ENCODE results near the gene GFY. TPM values are rescaled to one million over a fixed set of nuclear protein-coding genes. Genes with fewer than 3 reads are reported as not detected.

GFY gene
- total and polyA plus RNA-seq, 2 experiments from 2014 or later, result 1.2 TPM; not detected in 1

DNA sequence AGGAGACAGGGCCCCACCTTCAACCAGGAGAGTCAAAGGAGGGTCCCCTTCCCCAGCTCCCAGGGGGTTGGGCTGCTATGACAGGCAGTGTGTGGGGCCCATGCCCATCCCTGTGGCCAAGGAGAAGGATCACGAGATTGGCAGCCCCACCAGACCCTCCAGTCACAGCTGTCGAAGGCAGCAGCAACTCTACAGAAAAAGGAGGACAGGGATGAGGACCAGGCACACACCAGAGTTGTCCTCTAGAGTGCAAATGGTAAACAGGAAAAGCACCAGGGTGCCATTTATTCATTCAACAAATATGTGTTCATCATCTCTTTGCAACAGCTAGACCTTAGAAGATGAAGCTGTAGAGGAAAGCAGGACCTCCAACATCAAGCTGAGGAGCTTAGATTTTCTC, 6.0 kb upstream of the GFY start (continued):
- TF ChIP-seq, protein P1, sequence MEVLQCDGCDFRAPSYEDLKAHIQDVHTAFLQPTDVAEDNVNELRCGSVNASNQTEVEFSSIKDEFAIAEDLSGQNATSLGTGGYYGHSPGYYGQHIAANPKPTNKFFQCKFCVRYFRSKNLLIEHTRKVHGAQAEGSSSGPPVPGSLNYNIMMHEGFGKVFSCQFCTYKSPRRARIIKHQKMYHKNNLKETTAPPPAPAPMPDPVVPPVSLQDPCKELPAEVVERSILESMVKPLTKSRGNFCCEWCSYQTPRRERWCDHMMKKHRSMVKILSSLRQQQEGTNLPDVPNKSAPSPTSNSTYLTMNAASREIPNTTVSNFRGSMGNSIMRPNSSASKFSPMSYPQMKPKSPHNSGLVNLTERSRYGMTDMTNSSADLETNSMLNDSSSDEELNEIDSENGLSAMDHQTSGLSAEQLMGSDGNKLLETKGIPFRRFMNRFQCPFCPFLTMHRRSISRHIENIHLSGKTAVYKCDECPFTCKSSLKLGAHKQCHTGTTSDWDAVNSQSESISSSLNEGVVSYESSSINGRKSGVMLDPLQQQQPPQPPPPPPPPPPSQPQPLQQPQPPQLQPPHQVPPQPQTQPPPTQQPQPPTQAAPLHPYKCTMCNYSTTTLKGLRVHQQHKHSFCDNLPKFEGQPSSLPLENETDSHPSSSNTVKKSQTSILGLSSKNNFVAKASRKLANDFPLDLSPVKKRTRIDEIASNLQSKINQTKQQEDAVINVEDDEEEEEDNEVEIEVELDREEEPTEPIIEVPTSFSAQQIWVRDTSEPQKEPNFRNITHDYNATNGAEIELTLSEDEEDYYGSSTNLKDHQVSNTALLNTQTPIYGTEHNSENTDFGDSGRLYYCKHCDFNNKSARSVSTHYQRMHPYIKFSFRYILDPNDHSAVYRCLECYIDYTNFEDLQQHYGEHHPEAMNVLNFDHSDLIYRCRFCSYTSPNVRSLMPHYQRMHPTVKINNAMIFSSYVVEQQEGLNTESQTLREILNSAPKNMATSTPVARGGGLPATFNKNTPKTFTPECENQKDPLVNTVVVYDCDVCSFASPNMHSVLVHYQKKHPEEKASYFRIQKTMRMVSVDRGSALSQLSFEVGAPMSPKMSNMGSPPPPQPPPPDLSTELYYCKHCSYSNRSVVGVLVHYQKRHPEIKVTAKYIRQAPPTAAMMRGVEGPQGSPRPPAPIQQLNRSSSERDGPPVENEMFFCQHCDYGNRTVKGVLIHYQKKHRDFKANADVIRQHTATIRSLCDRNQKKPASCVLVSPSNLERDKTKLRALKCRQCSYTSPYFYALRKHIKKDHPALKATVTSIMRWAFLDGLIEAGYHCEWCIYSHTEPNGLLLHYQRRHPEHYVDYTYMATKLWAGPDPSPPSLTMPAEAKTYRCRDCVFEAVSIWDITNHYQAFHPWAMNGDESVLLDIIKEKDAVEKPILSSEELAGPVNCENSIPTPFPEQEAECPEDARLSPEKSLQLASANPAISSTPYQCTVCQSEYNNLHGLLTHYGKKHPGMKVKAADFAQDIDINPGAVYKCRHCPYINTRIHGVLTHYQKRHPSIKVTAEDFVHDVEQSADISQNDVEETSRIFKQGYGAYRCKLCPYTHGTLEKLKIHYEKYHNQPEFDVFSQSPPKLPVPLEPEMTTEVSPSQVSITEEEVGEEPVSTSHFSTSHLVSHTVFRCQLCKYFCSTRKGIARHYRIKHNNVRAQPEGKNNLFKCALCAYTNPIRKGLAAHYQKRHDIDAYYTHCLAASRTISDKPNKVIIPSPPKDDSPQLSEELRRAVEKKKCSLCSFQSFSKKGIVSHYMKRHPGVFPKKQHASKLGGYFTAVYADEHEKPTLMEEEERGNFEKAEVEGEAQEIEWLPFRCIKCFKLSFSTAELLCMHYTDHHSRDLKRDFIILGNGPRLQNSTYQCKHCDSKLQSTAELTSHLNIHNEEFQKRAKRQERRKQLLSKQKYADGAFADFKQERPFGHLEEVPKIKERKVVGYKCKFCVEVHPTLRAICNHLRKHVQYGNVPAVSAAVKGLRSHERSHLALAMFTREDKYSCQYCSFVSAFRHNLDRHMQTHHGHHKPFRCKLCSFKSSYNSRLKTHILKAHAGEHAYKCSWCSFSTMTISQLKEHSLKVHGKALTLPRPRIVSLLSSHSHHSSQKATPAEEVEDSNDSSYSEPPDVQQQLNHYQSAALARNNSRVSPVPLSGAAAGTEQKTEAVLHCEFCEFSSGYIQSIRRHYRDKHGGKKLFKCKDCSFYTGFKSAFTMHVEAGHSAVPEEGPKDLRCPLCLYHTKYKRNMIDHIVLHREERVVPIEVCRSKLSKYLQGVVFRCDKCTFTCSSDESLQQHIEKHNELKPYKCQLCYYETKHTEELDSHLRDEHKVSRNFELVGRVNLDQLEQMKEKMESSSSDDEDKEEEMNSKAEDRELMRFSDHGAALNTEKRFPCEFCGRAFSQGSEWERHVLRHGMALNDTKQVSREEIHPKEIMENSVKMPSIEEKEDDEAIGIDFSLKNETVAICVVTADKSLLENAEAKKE (CRISPR knock-in tag; IDR thresholded peaks at IDR 0.05), result no peak

DNA sequence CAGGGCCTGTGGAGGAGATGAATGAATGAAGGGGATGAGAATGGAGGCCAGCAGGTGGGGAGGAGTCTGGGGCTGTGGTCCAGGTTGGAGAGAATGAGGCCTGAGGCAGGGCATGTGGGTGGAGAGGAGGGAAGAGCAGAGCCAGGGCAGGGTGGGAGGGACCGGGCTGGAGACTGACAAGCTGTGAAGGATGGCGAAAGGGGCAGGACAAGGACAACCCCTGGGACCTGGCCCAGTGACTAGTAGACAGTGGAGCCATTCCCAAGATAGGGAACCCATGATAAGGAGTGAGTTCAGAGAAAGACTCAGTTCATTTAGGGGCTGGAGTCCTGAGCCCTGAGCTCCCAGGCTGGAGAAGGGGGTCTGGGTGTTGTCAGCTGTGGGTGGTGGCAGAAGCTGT, 5.0 kb upstream of the GFY start:
- peaks cover 50% of the 10 kb centered on the region for H3K27me3 Mint-ChIP-seq (ENCODE audit: insufficient read depth, low read depth, poor library complexity)
- H3K4me2 ChIP-seq, result peak overlapping the region; percentile 33; the same call in 1 of the 2 replicates
- H4K20me1 ChIP-seq (replicated peaks; ENCODE audit: insufficient read depth), result peaks cover 4% of the 10 kb centered on the region; the same call in 1 of the 2 replicates
- H3K27ac Mint-ChIP-seq, result no peak overlapping the region
- H3K27ac ChIP-seq (ENCODE audit: low read depth), result no peak overlapping the region
- H3K27me3 ChIP-seq (ENCODE audit: insufficient read depth), result peaks cover 40% of the 10 kb centered on the region
- H3K36me3 Mint-ChIP-seq (ENCODE audit: low read depth), result no peaks in the 10 kb centered on the region; the same call in 2 of the 3 replicates
- TF ChIP-seq POLR2AphosphoS5 (IDR thresholded peaks at IDR 0.05; ENCODE audit: low read depth) (no peak), STAT1 (IDR thresholded peaks at IDR 0.05; ENCODE audit: unreplicated experiment) (no peak), ZNF114 (CRISPR knock-in tag; IDR thresholded peaks at IDR 0.05) (no peak), EZH2phosphoT487 (IDR thresholded peaks at IDR 0.05; ENCODE audit: unreplicated experiment) (no peak), EZH2 (IDR thresholded peaks at IDR 0.05; ENCODE audit: low read depth, unreplicated experiment) (no peak)
- H3K79me2 ChIP-seq (replicated peaks; ENCODE audit: insufficient read depth), result no peaks in the 10 kb centered on the region
- no peaks in the 10 kb centered on the region for H3K9me2 ChIP-seq (ENCODE audit: insufficient read depth)
- H3K4me1 ChIP-seq (ENCODE audit: insufficient read depth), result peaks cover 30% of the 10 kb centered on the region
- ATAC-seq, result no peak
- H3K4me3 ChIP-seq, result no peak overlapping the region
- H3K4me1 Mint-ChIP-seq, result peaks cover 57% of the 10 kb centered on the region
- H2AFZ ChIP-seq, result no peak overlapping the region
- peak overlapping the region; percentile 11; the same call in 1 of the 3 replicates for H3K4me3 Mint-ChIP-seq
- H3F3A ChIP-seq (replicated peaks; ENCODE audit: low read depth), result peaks cover 19% of the 10 kb centered on the region
- H3K36me3 ChIP-seq (ENCODE audit: insufficient read depth), result no peaks in the 10 kb centered on the region
- DNase-seq (ENCODE audit: low spot score), result no peak
- H3K9me3 Mint-ChIP-seq, result peaks cover 3% of the 10 kb centered on the region
